Stimulated activated CD8-positive, alpha-beta memory T cell treated with anti-CD3 and anti-CD28 coated beads, Interleukin-4, amount 100 ng/mL, for 4 hours (primary cell): Measurements from ENCODE around the gene MAGI2.

Experiments
- DNase-seq, 2 donors: peaks; one replicate each; pipeline ENCODE4 v3.0.0-alpha.2; 2020; ENCODE audit warnings: low read depth in 2 of 2, low spot score in 1 of 2

MAGI2 gene

GRCh38 chr7:78073609-78074382 lies 1379.7 kb downstream of the MAGI2 start:
- no peak for DNase-seq

GRCh38 chr7:78072201-78072590 lies 1381.3 kb downstream of the MAGI2 start:
- DNase-seq = no peak

GRCh38 chr7:78071491-78072200 lies 1381.8 kb downstream of the MAGI2 start:
- DNase-seq = no peak

GRCh38 chr7:78066599-78066998 lies 1386.9 kb downstream of the MAGI2 start:
- no peak for DNase-seq

GRCh38 chr7:78063758-78064157 lies 1389.7 kb downstream of the MAGI2 start:
- no peak for DNase-seq

GRCh38 chr7:78062214-78062613 lies 1391.3 kb downstream of the MAGI2 start:
- DNase-seq = no peak

- DNase-seq = no peak
Measured at GRCh38 chr7:78057571-78057970, 1395.9 kb downstream of the MAGI2 start.

GRCh38 chr7:78055599-78055998 lies 1397.9 kb downstream of the MAGI2 start:
- DNase-seq = no peak

- no peak for DNase-seq
Measured at GRCh38 chr7:78055001-78055573, 1398.4 kb downstream of the MAGI2 start.

GRCh38 chr7:78052112-78052511 lies 1401.4 kb downstream of the MAGI2 start:
- DNase-seq = no peak

- no peak for DNase-seq
Measured at GRCh38 chr7:78047800-78048199, 1405.7 kb downstream of the MAGI2 start.

- DNase-seq = no peak
Measured at GRCh38 chr7:78043159-78043558, 1410.3 kb downstream of the MAGI2 start.

GRCh38 chr7:78041423-78041822 lies 1412.0 kb downstream of the MAGI2 start:
- no peak for DNase-seq

GRCh38 chr7:78039790-78040776 lies 1413.4 kb downstream of the MAGI2 start:
- DNase-seq = no peak

GRCh38 chr7:78038465-78039080 lies 1414.9 kb downstream of the MAGI2 start:
- DNase-seq = no peak

- no peak for DNase-seq
Measured at GRCh38 chr7:78037603-78038002, 1415.9 kb downstream of the MAGI2 start.

GRCh38 chr7:78033410-78033809 lies 1420.1 kb downstream of the MAGI2 start:
- no peak for DNase-seq

- DNase-seq = no peak
Measured at GRCh38 chr7:78026492-78026891, 1427.0 kb downstream of the MAGI2 start.

- DNase-seq = no peak
Measured at GRCh38 chr7:78024591-78024990, 1428.9 kb downstream of the MAGI2 start.

GRCh38 chr7:78023191-78023590 lies 1430.3 kb downstream of the MAGI2 start:
- no peak for DNase-seq

GRCh38 chr7:78022165-78022564 lies 1431.3 kb downstream of the MAGI2 start:
- no peak for DNase-seq
